Measurements from ENCODE around the gene ELMOD2.

The ELMOD2 gene

DNA sequence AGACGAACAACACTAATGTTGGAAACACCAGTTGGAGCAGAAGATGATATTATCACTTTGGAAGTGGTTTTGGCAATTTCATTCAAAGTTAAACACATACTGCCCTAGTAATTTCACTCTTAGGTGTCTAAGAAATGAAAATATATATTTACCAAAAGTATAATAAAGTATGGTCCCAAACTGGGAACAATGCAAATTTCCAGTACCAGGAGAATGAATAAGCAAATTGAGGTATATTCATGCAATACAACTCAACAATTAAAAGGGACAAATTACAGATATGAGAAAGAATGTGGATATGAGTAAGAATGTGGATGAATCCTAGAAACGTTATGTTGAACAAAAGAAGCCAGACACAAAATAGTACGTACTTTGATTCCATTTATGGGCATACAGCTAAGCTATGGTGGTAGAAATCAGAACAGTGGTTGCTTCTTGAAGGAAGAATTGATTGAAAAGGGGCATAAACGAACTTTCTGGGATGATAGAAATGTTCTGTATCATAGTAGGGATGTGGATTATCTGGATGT, 10.0 kb downstream of the ELMOD2 start:
- no peaks in the 10 kb centered on the region for H3K27me3 ChIP-seq
- TF ChIP-seq, protein P1, sequence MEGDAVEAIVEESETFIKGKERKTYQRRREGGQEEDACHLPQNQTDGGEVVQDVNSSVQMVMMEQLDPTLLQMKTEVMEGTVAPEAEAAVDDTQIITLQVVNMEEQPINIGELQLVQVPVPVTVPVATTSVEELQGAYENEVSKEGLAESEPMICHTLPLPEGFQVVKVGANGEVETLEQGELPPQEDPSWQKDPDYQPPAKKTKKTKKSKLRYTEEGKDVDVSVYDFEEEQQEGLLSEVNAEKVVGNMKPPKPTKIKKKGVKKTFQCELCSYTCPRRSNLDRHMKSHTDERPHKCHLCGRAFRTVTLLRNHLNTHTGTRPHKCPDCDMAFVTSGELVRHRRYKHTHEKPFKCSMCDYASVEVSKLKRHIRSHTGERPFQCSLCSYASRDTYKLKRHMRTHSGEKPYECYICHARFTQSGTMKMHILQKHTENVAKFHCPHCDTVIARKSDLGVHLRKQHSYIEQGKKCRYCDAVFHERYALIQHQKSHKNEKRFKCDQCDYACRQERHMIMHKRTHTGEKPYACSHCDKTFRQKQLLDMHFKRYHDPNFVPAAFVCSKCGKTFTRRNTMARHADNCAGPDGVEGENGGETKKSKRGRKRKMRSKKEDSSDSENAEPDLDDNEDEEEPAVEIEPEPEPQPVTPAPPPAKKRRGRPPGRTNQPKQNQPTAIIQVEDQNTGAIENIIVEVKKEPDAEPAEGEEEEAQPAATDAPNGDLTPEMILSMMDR (IDR thresholded peaks at IDR 0.05) = no peak
- no peak overlapping the region for H3K27ac ChIP-seq
- no peak overlapping the region for H3K4me3 ChIP-seq (ENCODE audit: low read depth in 1 of 2, low read length in 1 of 2)
- no peaks in the 10 kb centered on the region for H3K4me1 ChIP-seq (ENCODE audit: control insufficient read depth in 1 of 2, insufficient read depth in 1 of 2, low read depth in 1 of 2, low read length in 1 of 2)
- H3K9me3 ChIP-seq = no peaks in the 10 kb centered on the region
- peaks cover 42% of the 10 kb centered on the region for H3K36me3 ChIP-seq

DNA sequence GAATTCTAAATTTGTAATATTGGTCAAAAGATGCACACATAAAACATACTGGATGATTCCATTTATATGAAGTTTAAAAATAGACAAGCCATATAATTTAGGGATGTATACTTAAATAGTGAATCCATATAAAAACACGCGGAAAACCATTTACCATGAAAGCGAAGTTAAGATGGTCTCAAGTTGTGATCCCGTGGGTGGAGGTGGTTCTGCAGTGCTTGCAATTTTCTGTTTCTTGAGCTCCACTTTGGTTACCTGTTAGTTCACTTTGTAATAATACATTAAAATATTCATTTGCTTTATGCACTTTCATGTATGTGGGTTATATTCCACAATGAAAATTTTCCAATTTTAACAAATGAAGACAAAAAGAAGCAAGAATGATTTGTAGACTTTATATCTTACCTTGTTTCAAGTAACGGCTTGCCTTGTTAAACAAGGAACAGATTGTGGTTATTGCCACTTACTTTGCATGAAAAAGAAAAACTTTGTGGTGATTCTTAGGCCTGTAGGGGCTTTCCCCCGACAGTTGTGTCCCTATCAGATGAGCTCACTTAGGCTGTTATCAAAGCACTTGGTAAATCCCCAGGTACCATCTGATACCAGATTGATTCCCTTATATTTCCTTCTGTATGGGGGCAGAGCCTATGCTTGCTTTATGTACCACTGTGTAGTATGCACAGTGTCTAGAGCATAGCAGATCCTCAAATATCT, 32.6 kb downstream of the ELMOD2 start:
- Histone ChIP-seq H3K27ac (no peak overlapping the region), H3K36me3 (peaks cover 14% of the 10 kb centered on the region), H3K9me3 (no peaks in the 10 kb centered on the region), H3K4me3 (ENCODE audit: low read depth in 1 of 2, low read length in 1 of 2) (no peak overlapping the region), H3K27me3 (peaks cover 16% of the 10 kb centered on the region), H3K4me1 (ENCODE audit: control insufficient read depth in 1 of 2, insufficient read depth in 1 of 2, low read depth in 1 of 2, low read length in 1 of 2) (no peaks in the 10 kb centered on the region)
- TF ChIP-seq, protein P1 (IDR thresholded peaks at IDR 0.05) = no peak

DNA sequence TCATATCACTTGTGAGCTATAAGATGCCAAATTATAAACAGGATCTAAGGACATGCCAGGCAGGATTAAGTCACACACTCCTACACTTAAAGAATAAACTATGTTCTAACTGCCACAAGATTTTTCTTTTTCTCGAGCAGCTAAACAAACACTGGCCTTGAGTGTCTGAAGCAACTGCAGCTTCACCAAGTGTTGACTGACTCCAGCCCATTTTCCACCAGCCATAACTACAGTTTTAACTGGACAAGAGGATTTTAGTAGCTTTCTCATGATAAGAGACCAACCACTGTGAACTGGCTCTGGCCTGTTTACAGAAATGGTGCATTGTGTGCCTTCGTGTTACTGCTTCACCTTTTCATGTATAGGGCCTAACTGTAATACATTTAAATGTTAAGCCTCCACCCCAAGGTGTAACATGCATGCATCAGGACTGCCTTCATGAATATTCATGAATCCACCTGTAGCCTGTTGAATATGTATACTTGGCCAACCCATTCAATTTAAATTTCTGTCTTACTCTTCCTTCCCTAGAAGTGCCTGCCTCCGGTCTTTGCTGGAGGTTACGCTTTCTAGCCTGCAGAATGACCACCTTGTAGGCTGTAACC, 34.0 kb downstream of the ELMOD2 start:
- Histone ChIP-seq H3K4me3 (ENCODE audit: low read depth in 1 of 2, low read length in 1 of 2) (no peak overlapping the region), H3K9me3 (no peaks in the 10 kb centered on the region), H3K27ac (no peak overlapping the region), H3K36me3 (peaks cover 6% of the 10 kb centered on the region), H3K27me3 (peaks cover 26% of the 10 kb centered on the region), H3K4me1 (ENCODE audit: control insufficient read depth in 1 of 2, insufficient read depth in 1 of 2, low read depth in 1 of 2, low read length in 1 of 2) (no peaks in the 10 kb centered on the region)
- TF ChIP-seq, protein P1 (IDR thresholded peaks at IDR 0.05) = no peak

DNA sequence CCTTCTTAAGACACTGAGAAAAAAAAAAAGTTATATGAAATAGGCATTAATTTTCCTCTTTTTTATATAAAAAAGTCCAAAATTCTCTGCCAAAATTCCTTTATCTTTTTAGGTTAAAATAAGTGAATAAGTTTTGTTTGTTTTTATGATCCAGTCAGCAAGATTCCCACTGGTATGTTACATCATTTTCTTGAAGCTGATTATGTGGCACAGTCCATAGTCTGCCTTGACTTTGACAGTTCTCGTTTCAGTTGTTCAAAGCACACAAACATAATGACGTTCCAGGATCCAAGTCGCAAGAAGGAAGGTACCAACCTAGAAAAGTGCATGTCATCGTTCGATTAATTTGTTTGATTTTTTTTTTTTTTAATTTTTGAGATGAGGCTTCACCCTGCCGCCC, 35.7 kb downstream of the ELMOD2 start:
- H3K4me1 ChIP-seq (ENCODE audit: control insufficient read depth in 1 of 2, insufficient read depth in 1 of 2, low read depth in 1 of 2, low read length in 1 of 2) = no peaks in the 10 kb centered on the region
- H3K27ac ChIP-seq = no peak overlapping the region
- peaks cover 39% of the 10 kb centered on the region for H3K27me3 ChIP-seq

DNA sequence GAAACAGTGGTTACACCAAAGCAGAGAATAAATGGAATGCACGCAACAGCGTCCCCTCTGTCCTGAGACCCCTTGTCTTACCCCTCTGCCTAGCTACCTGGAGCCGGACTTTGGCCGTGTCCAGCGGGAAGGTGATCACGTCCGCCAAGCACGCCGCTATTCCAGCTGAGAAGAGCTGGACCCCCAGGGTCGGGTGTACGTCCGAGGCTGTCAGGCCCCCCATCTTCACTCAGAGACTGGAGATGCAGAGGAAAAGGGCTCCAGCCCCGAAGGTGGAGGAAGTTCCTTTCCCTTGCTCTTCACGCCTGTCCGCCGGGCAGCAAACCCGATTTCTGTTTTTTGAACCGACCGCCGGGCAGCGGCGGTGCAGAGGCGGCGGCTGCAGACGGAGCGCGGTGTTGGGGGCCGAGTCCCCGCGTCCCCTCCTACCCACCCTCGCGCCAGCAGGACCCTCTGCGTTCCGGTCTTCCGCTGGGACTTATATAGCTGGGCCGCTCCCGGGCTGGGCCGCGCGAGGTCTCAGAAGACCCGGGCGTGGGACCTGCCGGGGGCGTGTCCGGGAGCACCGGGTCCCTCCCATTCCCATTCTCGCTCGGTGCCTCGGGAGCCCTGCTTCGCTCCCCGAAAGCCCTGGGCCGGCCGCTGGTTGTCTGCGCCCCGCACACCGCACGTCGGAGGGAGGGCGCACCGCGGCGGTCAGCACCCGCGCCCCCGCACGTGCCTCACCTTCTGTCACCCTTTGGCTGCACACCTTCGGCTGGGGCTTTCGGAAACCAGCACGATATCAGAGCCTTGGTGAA, 44.7 kb downstream of the ELMOD2 start, which contains the start of gene UCP1:
TSS of gene UCP1 (minus strand) at position 455 of the 800 bp plus-strand sequence. CDS start at position 223, 232 bp downstream.
- peaks cover 100% of the 10 kb centered on the region for H3K27me3 ChIP-seq
- H3K36me3 ChIP-seq = no peaks in the 10 kb centered on the region
- peaks cover 6 to 10% of the 10 kb centered on the region in 2 experiments for H3K4me1 ChIP-seq (ENCODE audit: control insufficient read depth in 1 of 2, insufficient read depth in 1 of 2, low read depth in 1 of 2, low read length in 1 of 2)
- no peak within 1 kb of the TSS for H3K27ac ChIP-seq
- H3K9me3 ChIP-seq = no peaks in the 10 kb centered on the region
- peak within 1 kb of the TSS in 1 of 2 experiments; percentile 34 for H3K4me3 ChIP-seq (ENCODE audit: low read depth in 1 of 2, low read length in 1 of 2)
- TF ChIP-seq, protein P1 (IDR thresholded peaks at IDR 0.05) = no peak

More for the DNA sequence above, 35.7 kb downstream of the ELMOD2 start:
- Histone ChIP-seq H3K36me3 (no peaks in the 10 kb centered on the region), H3K4me3 (ENCODE audit: low read depth in 1 of 2, low read length in 1 of 2) (no peak overlapping the region), H3K9me3 (no peaks in the 10 kb centered on the region)
- TF ChIP-seq, protein P1 (IDR thresholded peaks at IDR 0.05) = no peak
